PC-9 (cell line): ENCODE measurements around the gene RIPOR2.

Source experiments
- EZH2 ChIP-seq: fragments of 200-600 bp; sonication (generic); IDR thresholded peaks from 2 replicates; pipeline ENCODE4 v1.8.0; 2017; ENCODE audit warnings: antibody characterized with exemption, low read depth
- TF ChIP-seq, protein P1 (sequence below): fragments of 200-600 bp; sonication (generic); conservative IDR thresholded peaks from 2 replicates; pipeline ENCODE4 v1.6.1; 2017; ENCODE audit warnings: mixed run types, antibody characterized with exemption, mild to moderate bottlenecking, moderate library complexity

DNA sequence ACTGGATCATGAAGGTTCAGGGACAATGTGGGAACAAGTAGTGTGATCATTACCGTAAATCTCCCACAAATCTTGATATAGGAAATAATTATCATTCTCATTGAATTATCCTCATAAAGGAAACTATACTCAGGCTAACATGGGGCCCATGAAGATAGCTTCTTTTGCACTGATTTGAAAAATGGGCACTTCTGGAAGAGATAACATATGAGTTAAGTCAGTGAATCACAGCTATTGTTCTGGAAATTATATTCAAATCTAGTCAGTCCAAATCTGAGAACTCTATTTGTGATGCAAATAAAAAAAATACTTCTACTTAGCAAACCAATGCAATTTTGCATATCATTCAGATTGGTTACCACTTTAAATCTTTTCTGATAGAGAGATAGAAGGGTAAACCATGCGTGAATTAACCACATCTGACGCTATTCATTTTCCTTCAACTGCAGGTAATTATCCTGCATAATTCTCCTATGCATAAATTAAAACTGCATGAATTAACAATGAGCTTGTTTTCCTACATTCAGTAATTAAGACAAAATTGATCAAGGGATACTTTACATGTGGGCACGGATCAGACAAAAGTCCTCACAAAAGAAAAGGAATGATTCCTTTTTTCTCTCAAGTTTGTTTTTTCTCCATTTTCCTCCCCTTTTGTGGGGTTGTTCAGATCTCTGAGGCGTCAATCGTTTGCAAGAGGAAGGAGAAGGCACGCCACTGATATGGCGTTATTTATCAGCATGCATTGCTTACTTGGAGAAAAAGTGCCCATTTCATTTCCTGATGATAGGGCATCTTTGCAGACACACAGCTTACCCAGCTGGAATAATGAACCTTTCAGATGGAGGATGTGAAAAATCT lies 36.4 kb downstream of the RIPOR2 start:
- TF ChIP-seq, protein P1, sequence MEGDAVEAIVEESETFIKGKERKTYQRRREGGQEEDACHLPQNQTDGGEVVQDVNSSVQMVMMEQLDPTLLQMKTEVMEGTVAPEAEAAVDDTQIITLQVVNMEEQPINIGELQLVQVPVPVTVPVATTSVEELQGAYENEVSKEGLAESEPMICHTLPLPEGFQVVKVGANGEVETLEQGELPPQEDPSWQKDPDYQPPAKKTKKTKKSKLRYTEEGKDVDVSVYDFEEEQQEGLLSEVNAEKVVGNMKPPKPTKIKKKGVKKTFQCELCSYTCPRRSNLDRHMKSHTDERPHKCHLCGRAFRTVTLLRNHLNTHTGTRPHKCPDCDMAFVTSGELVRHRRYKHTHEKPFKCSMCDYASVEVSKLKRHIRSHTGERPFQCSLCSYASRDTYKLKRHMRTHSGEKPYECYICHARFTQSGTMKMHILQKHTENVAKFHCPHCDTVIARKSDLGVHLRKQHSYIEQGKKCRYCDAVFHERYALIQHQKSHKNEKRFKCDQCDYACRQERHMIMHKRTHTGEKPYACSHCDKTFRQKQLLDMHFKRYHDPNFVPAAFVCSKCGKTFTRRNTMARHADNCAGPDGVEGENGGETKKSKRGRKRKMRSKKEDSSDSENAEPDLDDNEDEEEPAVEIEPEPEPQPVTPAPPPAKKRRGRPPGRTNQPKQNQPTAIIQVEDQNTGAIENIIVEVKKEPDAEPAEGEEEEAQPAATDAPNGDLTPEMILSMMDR: no peak
- no peak for TF ChIP-seq EZH2
